CD14-positive monocyte (primary cell): ENCODE data around the gene CST2. TPM values are rescaled to one million over a fixed set of nuclear protein-coding genes. Genes with fewer than 3 reads are reported as not detected.

Experiments used
- DNase-seq, 3 donors: peaks; one replicate each; pipeline ENCODE4 v3.0.0-alpha.2; 2011 to 2022
- H2AFZ ChIP-seq: 2 replicates; pipeline ENCODE4 v1.6.0; 2012; ENCODE audit warnings: mild to moderate bottlenecking, low read depth, low read length, inconsistent platforms; ENCODE audit not compliant: insufficient read depth, poor library complexity, severe bottlenecking
- H3K27ac ChIP-seq, 2 donors: 1 replicate in 1 of 2; 2 replicates in 1 of 2; pipeline ENCODE4 v1.5.1; 2012 to 2013; ENCODE audit warnings: low read length in 2 of 2, control low read depth in 1 of 2, inconsistent platforms in 1 of 2, low read depth in 1 of 2, mild to moderate bottlenecking in 1 of 2
- H3K27me3 ChIP-seq, 2 donors: one replicate each; pipeline versions ENCODE4 v1.6.0 to v1.6.1; 2011 to 2013; ENCODE audit warnings: low read length in 2 of 2; ENCODE audit not compliant: control insufficient read depth in 2 of 2, insufficient read depth in 2 of 2
- H3K36me3 ChIP-seq, 2 donors: replicated peaks in 1 of 2; 1 replicate in 1 of 2; 2 replicates in 1 of 2; pipeline versions ENCODE4 v1.5.1 to v1.6.1; 2012 to 2013; ENCODE audit warnings: low read length in 2 of 2, control low read depth in 1 of 2, inconsistent platforms in 1 of 2, mild to moderate bottlenecking in 1 of 2; ENCODE audit not compliant: insufficient read depth in 2 of 2, control insufficient read depth in 1 of 2
- H3K4me1 ChIP-seq, 2 donors: 1 replicate in 1 of 2; 2 replicates in 1 of 2; pipeline versions ENCODE4 v1.5.1 to v1.6.1; 2012 to 2013; ENCODE audit warnings: low read length in 2 of 2, control low read depth in 1 of 2, inconsistent platforms in 1 of 2, mild to moderate bottlenecking in 1 of 2, moderate library complexity in 1 of 2; ENCODE audit not compliant: insufficient read depth in 2 of 2, control insufficient read depth in 1 of 2
- H3K4me2 ChIP-seq: replicated peaks from 2 replicates; pipeline ENCODE3; 2012; ENCODE audit warnings: low read length, moderate library complexity, mild to moderate bottlenecking; ENCODE audit not compliant: poor library complexity, severe bottlenecking; ENCODE audit errors: extremely low read depth
- H3K4me3 ChIP-seq, 3 experiments: fragments of 200-600 bp in 1 of 3; sonication (generic) in 1 of 3; replicated peaks in 1 of 3; 1 replicate in 2 of 3; 2 replicates in 1 of 3; pipeline ENCODE4 v1.5.1; 2011 to 2013; ENCODE audit warnings: low read length in 3 of 3, mild to moderate bottlenecking in 3 of 3, control low read depth in 2 of 3, low read depth in 2 of 3, inconsistent platforms in 1 of 3, moderate library complexity in 1 of 3
- H3K79me2 ChIP-seq: 2 replicates; pipeline ENCODE4 v1.6.0; 2012; ENCODE audit warnings: mild to moderate bottlenecking, control low read depth, inconsistent platforms, low read length, moderate library complexity; ENCODE audit not compliant: insufficient read depth
- H3K9ac ChIP-seq: 2 replicates; pipeline ENCODE4 v1.6.0; 2017; ENCODE audit warnings: low read length, mild to moderate bottlenecking; ENCODE audit not compliant: insufficient read depth, poor library complexity, severe bottlenecking
- H3K9me3 ChIP-seq, 2 donors: replicated peaks in 1 of 2; 1 replicate in 1 of 2; 2 replicates in 1 of 2; pipeline versions ENCODE4 v1.5.1 to v1.6.1; 2012 to 2013; ENCODE audit warnings: low read length in 2 of 2, control low read depth in 1 of 2; ENCODE audit not compliant: control insufficient read depth in 1 of 2, insufficient read depth in 1 of 2
- H4K20me1 ChIP-seq: 2 replicates; pipeline ENCODE4 v1.6.0; 2012; ENCODE audit warnings: mild to moderate bottlenecking, low read length, control low read depth, moderate library complexity; ENCODE audit not compliant: insufficient read depth
- H3K27ac Mint-ChIP-seq, 7 donors: one replicate each; pipeline ENCODE4 v1.8.0; 2020; ENCODE audit warnings: mild to moderate bottlenecking in 7 of 7, mixed read lengths in 7 of 7, moderate library complexity in 6 of 7, inconsistent platforms in 2 of 7
- H3K27me3 Mint-ChIP-seq, 3 donors: one replicate each; pipeline ENCODE4 v1.8.0; 2021 to 2022; ENCODE audit warnings: low read depth in 3 of 3, mild to moderate bottlenecking in 3 of 3, mixed read lengths in 3 of 3, moderate library complexity in 3 of 3, inconsistent platforms in 1 of 3
- H3K36me3 Mint-ChIP-seq, 2 donors: one replicate each; pipeline ENCODE4 v1.8.0; 2020; ENCODE audit warnings: mixed read lengths in 2 of 2, inconsistent platforms in 1 of 2, mild to moderate bottlenecking in 1 of 2
- H3K4me1 Mint-ChIP-seq: one replicate; pipeline ENCODE4 v1.8.0; 2020; ENCODE audit warnings: mild to moderate bottlenecking, mixed read lengths
- H3K4me3 Mint-ChIP-seq, 2 donors: one replicate each; pipeline ENCODE4 v1.8.0; 2020; ENCODE audit warnings: mild to moderate bottlenecking in 2 of 2, mixed read lengths in 2 of 2, moderate library complexity in 1 of 2
- H3K9me3 Mint-ChIP-seq, 7 donors: one replicate each; pipeline ENCODE4 v1.8.0; 2020 to 2022; ENCODE audit warnings: mixed read lengths in 7 of 7, mild to moderate bottlenecking in 6 of 7, moderate library complexity in 6 of 7, inconsistent platforms in 2 of 7
- WGBS: methylation state at CpG from one replicate; pipeline ENCODE4 v1.1.5; 2013; ENCODE audit warnings: missing lambda C conversion rate; ENCODE audit not compliant: insufficient coverage; 5-methylcytosine and 5-hydroxymethylcytosine counted together
- intact Hi-C, 2 donors: fragments of 100-400 bp; cut with micrococcal nuclease; formaldehyde crosslinking; loops; one replicate each; pipeline versions ENCODE4 v1.15.0 to v1.15.1; 2023
- polyA plus RNA-seq, 3 donors: library from polyadenylated mRNA; depleted of rRNA in 1 of 3; unstranded in 2 of 3; stranded (reverse) in 1 of 3; fragments of 300-500 nt in 2 of 3; fragments of >200 nt in 1 of 3; fragmentation: Illumina TruSeq in 2 of 3; gene quantifications; 1 replicate in 2 of 3; 2 replicates in 1 of 3; pipeline ENCODE4 v1.2.3, GENCODE V29; 2012 to 2021
- TF ChIP-seq, protein P1 (sequence below): fragments of 200-600 bp; IDR thresholded peaks from one replicate; pipeline ENCODE4 v1.8.0; 2022; ENCODE audit warnings: antibody characterized with exemption, mild to moderate bottlenecking

Gene CST2
- polyA plus RNA-seq, 3 donors, result not detected

DNA sequence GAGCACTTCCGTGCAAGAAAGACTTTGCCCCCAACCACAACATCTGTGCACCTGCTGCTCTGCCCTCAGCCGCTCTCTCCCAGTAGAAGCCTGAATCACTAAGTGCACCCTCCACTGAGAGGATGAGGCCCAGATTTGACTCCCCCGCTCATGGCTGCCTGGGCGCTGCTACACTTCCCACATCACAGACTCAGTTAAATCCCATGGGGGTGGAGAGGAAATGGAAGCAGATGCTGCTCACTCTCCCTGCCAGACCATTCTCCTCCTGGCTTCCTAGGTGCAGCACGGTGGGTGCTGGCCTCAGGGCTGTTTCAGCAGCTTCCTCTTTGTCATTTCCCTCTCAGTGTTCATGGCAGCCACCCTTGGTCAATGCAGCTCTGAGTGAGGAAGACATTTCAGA is 48.2 kb upstream of the CST2 start:
- H3K27me3 Mint-ChIP-seq, result peaks cover 2 to 5% (median 4%) of the 10 kb centered on the region in 3 donors
- intact Hi-C loops, result no loop called here
- 67% methylated on average over 1 of the region's 5 CpGs for WGBS
- H3K4me3 Mint-ChIP-seq, result no peak overlapping the region
- no peak overlapping the region for H3K4me3 ChIP-seq
- H3K27ac Mint-ChIP-seq, result peak overlapping the region in 1 of 7 donors; percentile 38
- TF ChIP-seq, protein P1, sequence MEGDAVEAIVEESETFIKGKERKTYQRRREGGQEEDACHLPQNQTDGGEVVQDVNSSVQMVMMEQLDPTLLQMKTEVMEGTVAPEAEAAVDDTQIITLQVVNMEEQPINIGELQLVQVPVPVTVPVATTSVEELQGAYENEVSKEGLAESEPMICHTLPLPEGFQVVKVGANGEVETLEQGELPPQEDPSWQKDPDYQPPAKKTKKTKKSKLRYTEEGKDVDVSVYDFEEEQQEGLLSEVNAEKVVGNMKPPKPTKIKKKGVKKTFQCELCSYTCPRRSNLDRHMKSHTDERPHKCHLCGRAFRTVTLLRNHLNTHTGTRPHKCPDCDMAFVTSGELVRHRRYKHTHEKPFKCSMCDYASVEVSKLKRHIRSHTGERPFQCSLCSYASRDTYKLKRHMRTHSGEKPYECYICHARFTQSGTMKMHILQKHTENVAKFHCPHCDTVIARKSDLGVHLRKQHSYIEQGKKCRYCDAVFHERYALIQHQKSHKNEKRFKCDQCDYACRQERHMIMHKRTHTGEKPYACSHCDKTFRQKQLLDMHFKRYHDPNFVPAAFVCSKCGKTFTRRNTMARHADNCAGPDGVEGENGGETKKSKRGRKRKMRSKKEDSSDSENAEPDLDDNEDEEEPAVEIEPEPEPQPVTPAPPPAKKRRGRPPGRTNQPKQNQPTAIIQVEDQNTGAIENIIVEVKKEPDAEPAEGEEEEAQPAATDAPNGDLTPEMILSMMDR, result no peak
- H3K9me3 ChIP-seq, result no peaks in the 10 kb centered on the region
- H3K79me2 ChIP-seq, result no peaks in the 10 kb centered on the region
- no peaks in the 10 kb centered on the region for H4K20me1 ChIP-seq
- no peak overlapping the region for H3K4me2 ChIP-seq
- no peak for DNase-seq
- H3K9ac ChIP-seq, result no peak overlapping the region
- no peaks in the 10 kb centered on the region for H3K9me3 Mint-ChIP-seq
- no peaks in the 10 kb centered on the region for H3K4me1 Mint-ChIP-seq
- no peak overlapping the region for H3K27ac ChIP-seq
- H3K36me3 Mint-ChIP-seq, result no peaks in the 10 kb centered on the region
- no peaks in the 10 kb centered on the region for H3K27me3 ChIP-seq
- H3K36me3 ChIP-seq, result no peaks in the 10 kb centered on the region
- no peaks in the 10 kb centered on the region for H3K4me1 ChIP-seq
- H2AFZ ChIP-seq, result no peak overlapping the region

DNA sequence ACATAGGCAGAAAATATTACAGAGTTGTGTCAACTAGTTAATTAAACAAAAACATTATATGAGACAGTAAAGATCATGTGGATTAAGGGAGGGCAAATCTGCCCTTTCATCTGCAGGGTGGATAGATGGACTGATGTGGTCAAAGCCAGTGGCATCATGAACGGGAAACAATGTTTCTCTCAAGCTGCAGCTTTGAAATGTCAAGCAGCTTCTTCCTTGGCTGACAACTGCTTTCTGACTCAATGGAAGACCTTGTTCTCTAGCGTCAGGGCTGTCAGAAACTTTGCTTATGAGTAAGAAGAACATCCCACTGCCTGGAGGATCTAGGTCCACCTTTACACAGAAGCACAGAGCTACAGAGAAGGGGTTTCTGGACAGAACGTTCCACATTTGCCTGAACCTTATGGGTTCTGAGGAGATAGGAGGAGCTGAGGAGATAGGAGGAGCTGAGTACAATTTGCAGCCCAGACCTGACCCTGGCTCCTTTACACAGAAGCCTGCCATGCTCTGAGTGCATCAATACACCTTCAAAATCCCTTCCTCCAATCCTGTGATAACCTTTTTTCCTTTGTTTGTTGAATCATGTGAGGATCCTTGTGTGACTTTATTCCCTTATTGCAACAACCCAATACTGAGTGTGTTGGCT is 47.0 kb upstream of the CST2 start:
- Mint-ChIP-seq H3K36me3 (no peaks in the 10 kb centered on the region), H3K4me1 (no peaks in the 10 kb centered on the region), H3K27me3 (peaks cover 2 to 9% (median 7%) of the 10 kb centered on the region in 3 donors), H3K4me3 (no peak overlapping the region), H3K27ac (no peak overlapping the region), H3K9me3 (no peaks in the 10 kb centered on the region)
- H3K27me3 ChIP-seq, result peaks cover 0 to under 1% of the 10 kb centered on the region in 2 donors
- H3K9ac ChIP-seq, result no peak overlapping the region
- no peak overlapping the region for H3K27ac ChIP-seq
- no peaks in the 10 kb centered on the region for H3K9me3 ChIP-seq
- no peak for DNase-seq
- H3K79me2 ChIP-seq, result no peaks in the 10 kb centered on the region
- intact Hi-C loops, result no loop called here
- H2AFZ ChIP-seq, result no peak overlapping the region
- TF ChIP-seq, protein P1, result no peak
- WGBS, result 0% methylated on average over 1 of the region's 3 CpGs
- no peak overlapping the region for H3K4me3 ChIP-seq
- H4K20me1 ChIP-seq, result no peaks in the 10 kb centered on the region
- H3K4me1 ChIP-seq, result no peaks in the 10 kb centered on the region
- no peaks in the 10 kb centered on the region for H3K36me3 ChIP-seq
- no peak overlapping the region for H3K4me2 ChIP-seq
